ENCODE measurements around the gene ANTXR2. TPM values are rescaled to one million over a fixed set of nuclear protein-coding genes. Genes with fewer than 3 reads are reported as not detected.

The ANTXR2 gene
- total RNA-seq, 1 donor from 2014 or later: 14.4 TPM

- no peak for TF ChIP-seq CTCF (conservative IDR thresholded peaks at IDR 0.05; ENCODE audit: low read depth, low read length)
- no peak overlapping the region for H3K4me3 ChIP-seq (ENCODE audit: low read depth, low read length)
- DNase-seq (ENCODE audit: low read depth): no peak
Measured at GRCh38 chr4:80045786-80046185, 27.2 kb downstream of the ANTXR2 start.

GRCh38 chr4:80043541-80043940 lies 29.5 kb downstream of the ANTXR2 start:
- H3K4me3 ChIP-seq (ENCODE audit: low read depth, low read length): no peak overlapping the region
- DNase-seq (ENCODE audit: low read depth): no peak
- TF ChIP-seq CTCF (conservative IDR thresholded peaks at IDR 0.05; ENCODE audit: low read depth, low read length): no peak

GRCh38 chr4:80042821-80043220 lies 30.2 kb downstream of the ANTXR2 start:
- H3K4me3 ChIP-seq (ENCODE audit: low read depth, low read length): no peak overlapping the region
- TF ChIP-seq CTCF (conservative IDR thresholded peaks at IDR 0.05; ENCODE audit: low read depth, low read length): no peak
- no peak for DNase-seq (ENCODE audit: low read depth)

GRCh38 chr4:80037864-80038263 lies 35.2 kb downstream of the ANTXR2 start:
- DNase-seq (ENCODE audit: low read depth): no peak
- H3K4me3 ChIP-seq (ENCODE audit: low read depth, low read length): no peak overlapping the region
- TF ChIP-seq CTCF (conservative IDR thresholded peaks at IDR 0.05; ENCODE audit: low read depth, low read length): no peak

GRCh38 chr4:80036949-80037685 lies 35.9 kb downstream of the ANTXR2 start:
- no peak overlapping the region for H3K4me3 ChIP-seq (ENCODE audit: low read depth, low read length)
- DNase-seq (ENCODE audit: low read depth): no peak
- no peak for TF ChIP-seq CTCF (conservative IDR thresholded peaks at IDR 0.05; ENCODE audit: low read depth, low read length)

- no peak for DNase-seq (ENCODE audit: low read depth)
- TF ChIP-seq CTCF (conservative IDR thresholded peaks at IDR 0.05; ENCODE audit: low read depth, low read length): no peak
- no peak overlapping the region for H3K4me3 ChIP-seq (ENCODE audit: low read depth, low read length)
Measured at GRCh38 chr4:80036306-80036705, 36.7 kb downstream of the ANTXR2 start.

GRCh38 chr4:80035336-80035735 lies 37.7 kb downstream of the ANTXR2 start:
- no peak for TF ChIP-seq CTCF (conservative IDR thresholded peaks at IDR 0.05; ENCODE audit: low read depth, low read length)
- no peak for DNase-seq (ENCODE audit: low read depth)
- H3K4me3 ChIP-seq (ENCODE audit: low read depth, low read length): no peak overlapping the region

Measured in epithelial cell of proximal tubule (primary cell).